ENCODE measurements around the gene PRDM2.
"Not testable (repeated sequence)": the region's sequence is repeated elsewhere in the genome, so short reads cannot be mapped to it uniquely, and the experiment has no call there.

PRDM2 gene

GRCh38 chr1:13699936-13700520, at the start of gene PRDM2:
Gene PRDM2 (plus strand): TSS chr1:13700188. CDS start chr1:13715606, 15,418 bp downstream.
- peak; percentile 67 to 88 (median 75) for DNase-seq

GRCh38 chr1:13651279-13651678, 48.7 kb upstream of the PRDM2 start:
- DNase-seq: peak; percentile 24 to 55 (median 36)

GRCh38 chr1:13652238-13652637, 47.8 kb upstream of the PRDM2 start:
- peak in 2 of 3 donors; percentile 28 to 37 for DNase-seq

GRCh38 chr1:13661539-13661938, 38.4 kb upstream of the PRDM2 start:
- peak in 2 of 3 donors; percentile 27 to 32 for DNase-seq

- peak; percentile 68 to 75 (median 74) for DNase-seq
Observed at GRCh38 chr1:13662493-13662892, 37.5 kb upstream of the PRDM2 start.

- DNase-seq: peak; percentile 45 to 56 (median 51)
Observed at GRCh38 chr1:13663969-13664368, 36.0 kb upstream of the PRDM2 start.

GRCh38 chr1:13664451-13664850, 35.5 kb upstream of the PRDM2 start:
- no peak for DNase-seq

GRCh38 chr1:13666317-13666716, 33.7 kb upstream of the PRDM2 start:
- no peak for DNase-seq

GRCh38 chr1:13667691-13668090, 32.3 kb upstream of the PRDM2 start:
- DNase-seq: no peak

GRCh38 chr1:13674377-13674776, 25.6 kb upstream of the PRDM2 start:
- DNase-seq: peak in 2 of 3 donors; percentile 10 to 26

- DNase-seq: no peak
Observed at GRCh38 chr1:13675151-13675651, 24.8 kb upstream of the PRDM2 start.

- no peak for DNase-seq
Observed at GRCh38 chr1:13677896-13678295, 22.1 kb upstream of the PRDM2 start.

GRCh38 chr1:13679651-13680050, 20.3 kb upstream of the PRDM2 start:
- no peak for DNase-seq

- DNase-seq: not testable (repeated sequence)
Observed at GRCh38 chr1:13680609-13681008, 19.4 kb upstream of the PRDM2 start.

GRCh38 chr1:13681921-13682320, 18.1 kb upstream of the PRDM2 start:
- DNase-seq: no peak

GRCh38 chr1:13682444-13682843, 17.5 kb upstream of the PRDM2 start:
- DNase-seq: no peak

- no peak for DNase-seq
Observed at GRCh38 chr1:13683206-13683605, 16.8 kb upstream of the PRDM2 start.

- no peak for DNase-seq
Observed at GRCh38 chr1:13687151-13687715, 12.8 kb upstream of the PRDM2 start.

GRCh38 chr1:13693094-13693493, 6.9 kb upstream of the PRDM2 start:
- not testable (repeated sequence) for DNase-seq

GRCh38 chr1:13694886-13695684, 4.9 kb upstream of the PRDM2 start:
- no peak for DNase-seq

GRCh38 chr1:13697738-13698137, 2.2 kb upstream of the PRDM2 start:
- no peak for DNase-seq

GRCh38 chr1:13699510-13699909, 478 bp upstream of the PRDM2 start:
- peak; percentile 13 to 27 (median 22) for DNase-seq

GRCh38 chr1:13700521-13701270, 708 bp downstream of the PRDM2 start:
- DNase-seq: peak; percentile 23 to 64 (median 45)

All from suppressor macrophage treated with lipopolysaccharide for 1 hour (primary cell).